ENCODE data around the gene BCL6B.

GRCh38 chr17:7077911-7078546, 55.2 kb downstream of the BCL6B start:
- no peak for TF ChIP-seq EZH2 (IDR thresholded peaks at IDR 0.05)
- no peak for TF ChIP-seq POLR2AphosphoS5 (IDR thresholded peaks at IDR 0.05; ENCODE audit: borderline replicate concordance, low read depth, low read length)
- TF ChIP-seq FOXP2 (optimal IDR thresholded peaks at IDR 0.05; ENCODE audit: control extremely low read depth, extremely low read length, insufficient read depth): no peak

Measured in SK-N-MC (cell line).